DND-41 (cell line): ENCODE results near the gene PCDH1.

Experiments
- EZH2 ChIP-seq: IDR thresholded peaks from 3 replicates; pipeline ENCODE4 v1.6.1; 2012; ENCODE audit warnings: borderline replicate concordance, low read depth, mild to moderate bottlenecking, moderate library complexity, low read length, inconsistent platforms; ENCODE audit not compliant: severe bottlenecking
- TF ChIP-seq, protein P1 (sequence below): IDR thresholded peaks from 2 replicates; pipeline ENCODE4 v1.5.1; 2012; ENCODE audit warnings: borderline replicate concordance, low read length, moderate library complexity, mild to moderate bottlenecking; ENCODE audit not compliant: poor library complexity, severe bottlenecking; ENCODE audit errors: extremely low read depth

DNA sequence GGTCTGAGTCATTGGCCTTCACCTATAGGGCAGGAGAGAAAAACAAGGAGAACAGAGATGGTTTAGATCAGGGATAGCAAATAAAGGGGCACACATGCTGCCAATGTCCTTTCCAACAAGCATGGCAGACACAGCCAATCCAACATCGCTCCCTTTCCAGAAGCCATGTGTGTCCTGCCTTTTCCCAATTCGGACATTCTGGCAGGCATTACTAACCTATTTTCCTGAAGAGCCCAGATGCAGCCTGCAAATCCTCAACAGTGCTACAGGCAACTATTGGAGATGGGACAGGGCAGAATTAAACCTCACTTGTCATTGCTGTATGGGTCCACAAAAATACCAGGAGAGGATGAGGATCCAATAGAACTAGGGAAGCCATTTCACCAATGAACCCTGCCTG lies 12.8 kb downstream of the PCDH1 start:
- TF ChIP-seq, protein P1, sequence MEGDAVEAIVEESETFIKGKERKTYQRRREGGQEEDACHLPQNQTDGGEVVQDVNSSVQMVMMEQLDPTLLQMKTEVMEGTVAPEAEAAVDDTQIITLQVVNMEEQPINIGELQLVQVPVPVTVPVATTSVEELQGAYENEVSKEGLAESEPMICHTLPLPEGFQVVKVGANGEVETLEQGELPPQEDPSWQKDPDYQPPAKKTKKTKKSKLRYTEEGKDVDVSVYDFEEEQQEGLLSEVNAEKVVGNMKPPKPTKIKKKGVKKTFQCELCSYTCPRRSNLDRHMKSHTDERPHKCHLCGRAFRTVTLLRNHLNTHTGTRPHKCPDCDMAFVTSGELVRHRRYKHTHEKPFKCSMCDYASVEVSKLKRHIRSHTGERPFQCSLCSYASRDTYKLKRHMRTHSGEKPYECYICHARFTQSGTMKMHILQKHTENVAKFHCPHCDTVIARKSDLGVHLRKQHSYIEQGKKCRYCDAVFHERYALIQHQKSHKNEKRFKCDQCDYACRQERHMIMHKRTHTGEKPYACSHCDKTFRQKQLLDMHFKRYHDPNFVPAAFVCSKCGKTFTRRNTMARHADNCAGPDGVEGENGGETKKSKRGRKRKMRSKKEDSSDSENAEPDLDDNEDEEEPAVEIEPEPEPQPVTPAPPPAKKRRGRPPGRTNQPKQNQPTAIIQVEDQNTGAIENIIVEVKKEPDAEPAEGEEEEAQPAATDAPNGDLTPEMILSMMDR, result no peak
- TF ChIP-seq EZH2, result no peak
